Panc1 (cell line): ENCODE results near the gene NEK6. TPM values are rescaled to one million over a fixed set of nuclear protein-coding genes. Genes with fewer than 3 reads are reported as not detected.

Experiments
- ATAC-seq: fragments of 200-7000 bp; cut with Tn5 transposase; 2 replicates; pipeline ENCODE4 v1.9.1; 2020; ENCODE audit warnings: mild to moderate bottlenecking, moderate library complexity
- BruUV-seq: library from RNA; stranded (reverse); fragments of 400-500 nt; replicated peaks from 2 replicates; lab custom pipeline; 2021; lab: Mats Ljungman, UMichigan
- CTCF ChIA-PET: fragments of 300-600 bp; sonication (Branson Sonifier 250); formaldehyde crosslinking; loops from one replicate; lab custom pipeline; 2022; ENCODE audit warnings: antibody characterized with exemption; lab: Charles Lee
- POLR2A ChIA-PET: fragments of 300-600 bp; sonication (Branson Sonifier 250); formaldehyde crosslinking; loops from one replicate; lab custom pipeline; 2022; ENCODE audit warnings: antibody characterized with exemption; lab: Charles Lee
- DNase-seq: peaks from one replicate; pipeline ENCODE4 v3.0.0-alpha.2; 2010; ENCODE audit warnings: low read depth, low spot score
- H3K27ac ChIP-seq: 2 replicates; pipeline ENCODE4 v1.5.1; 2011; ENCODE audit warnings: mild to moderate bottlenecking, low read length, inconsistent platforms
- H3K27me3 ChIP-seq: fragments of 200-500 bp; sonication (Bioruptor generic); 2 replicates; pipeline ENCODE4 v1.6.0; 2014; ENCODE audit warnings: low read length, inconsistent platforms; ENCODE audit not compliant: control insufficient read depth, insufficient read depth
- H3K36me3 ChIP-seq: fragments of 200-500 bp; sonication (Bioruptor generic); 2 replicates; pipeline ENCODE4 v1.5.1; 2014; ENCODE audit warnings: inconsistent platforms, mild to moderate bottlenecking, low read length, moderate library complexity; ENCODE audit not compliant: control insufficient read depth, insufficient read depth
- H3K4me1 ChIP-seq: 2 replicates; pipeline ENCODE4 v1.5.1; 2011; ENCODE audit warnings: inconsistent platforms, mild to moderate bottlenecking, low read length, moderate library complexity; ENCODE audit not compliant: control insufficient read depth, insufficient read depth
- H3K4me3 ChIP-seq, 2 experiments: 2 replicates each; pipeline ENCODE4 v1.5.1; 2011 to 2012; ENCODE audit warnings: low read depth in 2 of 2, low read length in 2 of 2, mild to moderate bottlenecking in 2 of 2, inconsistent platforms in 1 of 2, moderate library complexity in 1 of 2
- H3K9me3 ChIP-seq: fragments of 200-500 bp; sonication (Bioruptor generic); 2 replicates; pipeline ENCODE4 v1.5.1; 2014; ENCODE audit warnings: low read depth, mild to moderate bottlenecking, inconsistent platforms, low read length, moderate library complexity; ENCODE audit not compliant: control insufficient read depth, insufficient read depth
- POLR2AphosphoS5 ChIP-seq: IDR thresholded peaks from 2 replicates; pipeline ENCODE4 v1.6.1; 2012; ENCODE audit warnings: mild to moderate bottlenecking, low read depth, low read length, moderate library complexity
- SIN3A ChIP-seq: IDR thresholded peaks from 2 replicates; pipeline ENCODE4 v1.6.1; 2012; ENCODE audit warnings: low read depth, mild to moderate bottlenecking, low read length, moderate library complexity, borderline replicate concordance; ENCODE audit not compliant: insufficient read depth
- TCF7L2 ChIP-seq: IDR thresholded peaks from 2 replicates; pipeline ENCODE4 v1.6.1; 2011; ENCODE audit warnings: mild to moderate bottlenecking, low read depth, low read length, inconsistent platforms
- in situ Hi-C: cut with HindIII; loops from 2 replicates; pipeline ENCODE4 v1.10.0; 2016; ENCODE audit warnings: low sequenced_read_pairs, low pct_unique_long_range_greater_than_20kb
- intact Hi-C: fragments of 100-400 bp; cut with micrococcal nuclease; formaldehyde crosslinking; loops from one replicate; pipeline ENCODE4 v1.10.0; 2022; ENCODE audit not compliant: unreplicated experiment
- total RNA-seq: library from RNA; stranded (reverse); gene quantifications from one replicate; pipeline ENCODE4 v1.2.1, GENCODE V29; 2021; ENCODE audit not compliant: unreplicated experiment
- TF ChIP-seq, protein P1 (sequence below), 2 experiments: IDR thresholded peaks; 2 replicates each; pipeline ENCODE4 v1.6.1; 2011 to 2012; ENCODE audit warnings: low read depth in 2 of 2, control low read depth in 1 of 2, low read length in 1 of 2, mild to moderate bottlenecking in 1 of 2, moderate library complexity in 1 of 2; ENCODE audit not compliant: insufficient read depth in 1 of 2
- TF ChIP-seq, protein P2 (sequence below): fragments of 450-650 bp; IDR thresholded peaks from 2 replicates; pipeline ENCODE4 v1.5.1; 2017; ENCODE audit warnings: mild to moderate bottlenecking

Gene NEK6
- total RNA-seq, 1 experiment from 2014 or later = 56.3 TPM

DNA sequence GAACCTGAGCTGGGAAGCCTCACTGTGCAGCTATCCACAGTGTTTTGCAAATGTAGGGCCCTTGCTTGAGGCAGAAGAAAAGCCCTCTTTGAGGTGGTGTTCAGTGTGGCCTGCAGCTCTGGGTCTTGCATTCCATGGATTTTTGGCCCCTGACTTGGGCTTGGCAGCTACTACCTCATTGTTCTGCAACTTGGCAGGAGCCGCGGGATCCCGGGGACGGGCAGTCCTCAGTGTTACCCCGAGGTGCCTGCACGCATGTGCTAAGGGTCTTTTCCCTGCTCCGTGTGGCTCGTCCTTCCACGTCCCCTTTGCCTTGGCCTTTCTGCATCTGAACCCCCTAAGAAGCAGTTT, 39.8 kb downstream of the NEK6 start:
- CTCF ChIA-PET = no interaction called here
- TF ChIP-seq, protein P1, sequence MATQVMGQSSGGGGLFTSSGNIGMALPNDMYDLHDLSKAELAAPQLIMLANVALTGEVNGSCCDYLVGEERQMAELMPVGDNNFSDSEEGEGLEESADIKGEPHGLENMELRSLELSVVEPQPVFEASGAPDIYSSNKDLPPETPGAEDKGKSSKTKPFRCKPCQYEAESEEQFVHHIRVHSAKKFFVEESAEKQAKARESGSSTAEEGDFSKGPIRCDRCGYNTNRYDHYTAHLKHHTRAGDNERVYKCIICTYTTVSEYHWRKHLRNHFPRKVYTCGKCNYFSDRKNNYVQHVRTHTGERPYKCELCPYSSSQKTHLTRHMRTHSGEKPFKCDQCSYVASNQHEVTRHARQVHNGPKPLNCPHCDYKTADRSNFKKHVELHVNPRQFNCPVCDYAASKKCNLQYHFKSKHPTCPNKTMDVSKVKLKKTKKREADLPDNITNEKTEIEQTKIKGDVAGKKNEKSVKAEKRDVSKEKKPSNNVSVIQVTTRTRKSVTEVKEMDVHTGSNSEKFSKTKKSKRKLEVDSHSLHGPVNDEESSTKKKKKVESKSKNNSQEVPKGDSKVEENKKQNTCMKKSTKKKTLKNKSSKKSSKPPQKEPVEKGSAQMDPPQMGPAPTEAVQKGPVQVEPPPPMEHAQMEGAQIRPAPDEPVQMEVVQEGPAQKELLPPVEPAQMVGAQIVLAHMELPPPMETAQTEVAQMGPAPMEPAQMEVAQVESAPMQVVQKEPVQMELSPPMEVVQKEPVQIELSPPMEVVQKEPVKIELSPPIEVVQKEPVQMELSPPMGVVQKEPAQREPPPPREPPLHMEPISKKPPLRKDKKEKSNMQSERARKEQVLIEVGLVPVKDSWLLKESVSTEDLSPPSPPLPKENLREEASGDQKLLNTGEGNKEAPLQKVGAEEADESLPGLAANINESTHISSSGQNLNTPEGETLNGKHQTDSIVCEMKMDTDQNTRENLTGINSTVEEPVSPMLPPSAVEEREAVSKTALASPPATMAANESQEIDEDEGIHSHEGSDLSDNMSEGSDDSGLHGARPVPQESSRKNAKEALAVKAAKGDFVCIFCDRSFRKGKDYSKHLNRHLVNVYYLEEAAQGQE (IDR thresholded peaks at IDR 0.05; ENCODE audit: insufficient read depth in 1 of 2, low read depth in 2 of 2, low read length in 1 of 2) = no peak
- TF ChIP-seq POLR2AphosphoS5 = peak; percentile 69; the same call in 1 of the 2 replicates
- peak; percentile 85 for TF ChIP-seq TCF7L2

DNA sequence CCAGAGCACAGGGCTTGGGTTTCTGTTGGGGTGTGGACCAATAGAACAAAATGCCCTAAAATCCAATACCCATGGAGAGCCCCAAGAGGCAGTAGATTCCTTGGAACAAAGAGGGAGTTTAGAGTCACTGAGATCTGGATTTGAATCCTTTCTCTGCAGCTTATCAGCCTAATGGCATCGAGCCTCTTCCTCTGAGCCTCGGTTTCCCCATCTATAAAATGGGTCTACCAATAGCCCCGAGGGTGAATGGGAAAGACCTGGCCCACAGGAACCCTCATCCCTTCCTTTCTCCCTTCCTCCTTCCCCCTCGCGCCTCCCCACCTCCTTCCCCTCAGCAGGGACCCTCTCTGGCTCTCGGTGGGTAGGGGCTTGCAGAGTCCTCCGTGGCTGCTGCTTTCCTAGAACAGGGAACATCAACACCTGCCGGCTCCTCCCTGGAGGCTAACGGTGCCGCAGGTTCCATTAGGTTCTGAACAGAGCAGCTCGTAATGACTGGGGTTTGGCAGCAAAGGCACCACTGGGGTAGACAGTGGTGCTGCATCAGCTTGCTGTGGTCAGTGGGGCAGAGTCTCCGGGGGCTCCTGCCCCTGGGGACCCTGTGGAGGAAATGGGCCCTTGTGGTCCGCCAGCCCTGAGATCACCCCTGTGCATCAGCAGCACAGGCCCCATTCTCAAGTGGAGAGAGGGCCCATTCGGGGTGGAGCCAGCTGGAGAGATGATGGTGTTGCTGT, 40.3 kb downstream of the NEK6 start:
- in situ Hi-C loops = no loop called here
- Histone ChIP-seq H3K4me1 (peaks cover 93% of the 10 kb centered on the region), H3K9me3 (no peaks in the 10 kb centered on the region), H3K4me3 (no peak overlapping the region), H3K36me3 (no peaks in the 10 kb centered on the region), H3K27me3 (no peaks in the 10 kb centered on the region), H3K27ac (peak overlapping the region; percentile 94)
- intact Hi-C loops = no loop called here
- no peak for TF ChIP-seq POLR2AphosphoS5
- no peak for TF ChIP-seq SIN3A
- TF ChIP-seq, protein P1 (IDR thresholded peaks at IDR 0.05; ENCODE audit: insufficient read depth in 1 of 2, low read depth in 2 of 2, low read length in 1 of 2) = no peak
- TF ChIP-seq TCF7L2 = no peak
- TF ChIP-seq, protein P2, sequence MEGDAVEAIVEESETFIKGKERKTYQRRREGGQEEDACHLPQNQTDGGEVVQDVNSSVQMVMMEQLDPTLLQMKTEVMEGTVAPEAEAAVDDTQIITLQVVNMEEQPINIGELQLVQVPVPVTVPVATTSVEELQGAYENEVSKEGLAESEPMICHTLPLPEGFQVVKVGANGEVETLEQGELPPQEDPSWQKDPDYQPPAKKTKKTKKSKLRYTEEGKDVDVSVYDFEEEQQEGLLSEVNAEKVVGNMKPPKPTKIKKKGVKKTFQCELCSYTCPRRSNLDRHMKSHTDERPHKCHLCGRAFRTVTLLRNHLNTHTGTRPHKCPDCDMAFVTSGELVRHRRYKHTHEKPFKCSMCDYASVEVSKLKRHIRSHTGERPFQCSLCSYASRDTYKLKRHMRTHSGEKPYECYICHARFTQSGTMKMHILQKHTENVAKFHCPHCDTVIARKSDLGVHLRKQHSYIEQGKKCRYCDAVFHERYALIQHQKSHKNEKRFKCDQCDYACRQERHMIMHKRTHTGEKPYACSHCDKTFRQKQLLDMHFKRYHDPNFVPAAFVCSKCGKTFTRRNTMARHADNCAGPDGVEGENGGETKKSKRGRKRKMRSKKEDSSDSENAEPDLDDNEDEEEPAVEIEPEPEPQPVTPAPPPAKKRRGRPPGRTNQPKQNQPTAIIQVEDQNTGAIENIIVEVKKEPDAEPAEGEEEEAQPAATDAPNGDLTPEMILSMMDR = no peak
- BruUV-seq = no TSS peak
- POLR2A ChIA-PET = no interaction called here
- DNase-seq (no peak), ATAC-seq (no peak)
- CTCF ChIA-PET = no interaction called here

More for the DNA sequence above, 39.8 kb downstream of the NEK6 start:
- intact Hi-C loops = no loop called here
- BruUV-seq = no TSS peak
- no peaks in the 10 kb centered on the region for H3K9me3 ChIP-seq
- peak overlapping the region; percentile 94 for H3K27ac ChIP-seq
- in situ Hi-C loops = no loop called here
- peaks cover 93% of the 10 kb centered on the region for H3K4me1 ChIP-seq
- no peaks in the 10 kb centered on the region for H3K27me3 ChIP-seq
- no peaks in the 10 kb centered on the region for H3K36me3 ChIP-seq
- POLR2A ChIA-PET = no interaction called here
- no peak overlapping the region for H3K4me3 ChIP-seq
- ATAC-seq (peak; percentile 68), DNase-seq (peak; percentile 43)
